NOMO-1 treated with DMSO at 0.1 percent for 48 hours (cell line): ENCODE measurements around the gene RHCE.
"Not testable (repeated sequence)": the region's sequence is repeated elsewhere in the genome, so short reads cannot be mapped to it uniquely, and the experiment has no call there.

Experiments
- DNase-seq: peaks from one replicate; lab custom pipeline; 2025; ENCODE audit not compliant: unreplicated experiment; lab: John Stamatoyannopoulos, UW

RHCE gene

GRCh38 chr1:25433389-25434186, 13.0 kb upstream of the RHCE start:
- no peak for DNase-seq

GRCh38 chr1:25432749-25433388, 12.2 kb upstream of the RHCE start:
- DNase-seq, result no peak

- no peak for DNase-seq
Observed at GRCh38 chr1:25431955-25432719, 11.5 kb upstream of the RHCE start.

GRCh38 chr1:25430967-25431881, 10.6 kb upstream of the RHCE start:
- peak; percentile 66 for DNase-seq

GRCh38 chr1:25430073-25430966, 9.7 kb upstream of the RHCE start, which contains the start of gene MACO1:
Gene MACO1 (plus strand): TSS chr1:25430897. CDS start chr1:25431099, 202 bp downstream.
- DNase-seq, result peak; percentile 96

GRCh38 chr1:25428475-25429166, 8.0 kb upstream of the RHCE start:
- no peak for DNase-seq

GRCh38 chr1:25427696-25428095, 7.1 kb upstream of the RHCE start:
- no peak for DNase-seq

- DNase-seq, result peak; percentile 20
Observed at GRCh38 chr1:25425098-25426085, 4.8 kb upstream of the RHCE start.

GRCh38 chr1:25423206-25423605, 2.6 kb upstream of the RHCE start:
- DNase-seq, result not testable (repeated sequence)

GRCh38 chr1:25419339-25419738, 1.3 kb downstream of the RHCE start:
- not testable (repeated sequence) for DNase-seq

GRCh38 chr1:25417280-25417679, 3.3 kb downstream of the RHCE start:
- DNase-seq, result not testable (repeated sequence)

GRCh38 chr1:25414578-25414977, 6.0 kb downstream of the RHCE start:
- peak; percentile 37 for DNase-seq

GRCh38 chr1:25414157-25414556, 6.5 kb downstream of the RHCE start:
- not testable (repeated sequence) for DNase-seq

- DNase-seq, result not testable (repeated sequence)
Observed at GRCh38 chr1:25412872-25413623, 7.6 kb downstream of the RHCE start.

- DNase-seq, result not testable (repeated sequence)
Observed at GRCh38 chr1:25409641-25410427, 10.8 kb downstream of the RHCE start.

- not testable (repeated sequence) for DNase-seq
Observed at GRCh38 chr1:25405731-25406305, 14.8 kb downstream of the RHCE start.
